Mesodermal cell (in vitro differentiated cells): Measurements from ENCODE around the gene CLASP1.
"Not testable (repeated sequence)": the region's sequence is repeated elsewhere in the genome, so short reads cannot be mapped to it uniquely, and the experiment has no call there.

Experiments used
- H3K27ac ChIP-seq: 2 replicates; pipeline ENCODE4 v1.7.0; 2013; ENCODE audit warnings: mild to moderate bottlenecking, low read depth, low read length, moderate library complexity; ENCODE audit not compliant: severe bottlenecking
- H3K36me3 ChIP-seq: 2 replicates; pipeline ENCODE4 v1.7.1; 2013; ENCODE audit warnings: mild to moderate bottlenecking, low read length, moderate library complexity; ENCODE audit not compliant: control insufficient read depth, insufficient read depth
- H3K4me1 ChIP-seq: one replicate; pipeline ENCODE4 v1.7.1; 2013; ENCODE audit warnings: mild to moderate bottlenecking, low read length; ENCODE audit not compliant: insufficient read depth, control insufficient read depth, poor library complexity, severe bottlenecking
- H3K4me3 ChIP-seq: 2 replicates; pipeline ENCODE4 v1.7.0; 2013; ENCODE audit warnings: low read length, control low read depth, mild to moderate bottlenecking; ENCODE audit not compliant: insufficient read depth, poor library complexity, severe bottlenecking; ENCODE audit errors: extremely low read depth
- H3K9me3 ChIP-seq: 2 replicates; pipeline ENCODE4 v1.7.1; 2013; ENCODE audit warnings: mild to moderate bottlenecking, low read length, moderate library complexity; ENCODE audit not compliant: control insufficient read depth
- WGBS, 2 experiments: methylation state at CpG; one replicate each; pipeline ENCODE4 v1.1.5; 2013; ENCODE audit warnings: missing lambda C conversion rate in 2 of 2; ENCODE audit not compliant: insufficient coverage in 2 of 2; 5-methylcytosine and 5-hydroxymethylcytosine counted together

Gene CLASP1

GRCh38 chr2:121663434-121663833, 14.2 kb upstream of the CLASP1 start:
- Histone ChIP-seq H3K4me1 (no peaks in the 10 kb centered on the region), H3K27ac (no peak overlapping the region), H3K4me3 (no peak overlapping the region), H3K9me3 (no peaks in the 10 kb centered on the region), H3K36me3 (no peaks in the 10 kb centered on the region)
- WGBS, 2 experiments = 89 to 96% methylated on average over 3 of the region's 3 CpGs

GRCh38 chr2:121662656-121663055, 13.4 kb upstream of the CLASP1 start:
- Histone ChIP-seq H3K4me3 (no peak overlapping the region), H3K27ac (no peak overlapping the region), H3K9me3 (no peaks in the 10 kb centered on the region), H3K36me3 (no peaks in the 10 kb centered on the region), H3K4me1 (no peaks in the 10 kb centered on the region)
- 80% methylated on average over 1 of the region's 2 CpGs; no CpG with 5 or more reads in 1 of the 2 experiments for WGBS, 2 experiments

- Histone ChIP-seq H3K27ac (no peak overlapping the region), H3K4me3 (no peak overlapping the region), H3K36me3 (no peaks in the 10 kb centered on the region), H3K9me3 (no peaks in the 10 kb centered on the region), H3K4me1 (no peaks in the 10 kb centered on the region)
- WGBS, 2 experiments = 92 to 96% methylated on average over 2 of the region's 6 CpGs
Measured at GRCh38 chr2:121659933-121660332, 10.7 kb upstream of the CLASP1 start.

- H3K27ac ChIP-seq, H3K36me3 ChIP-seq, H3K4me3 ChIP-seq, H3K9me3 ChIP-seq, H3K4me1 ChIP-seq: not testable (repeated sequence)
- 100% methylated on average over 1 of the region's 1 CpG; no CpG with 5 or more reads in 1 of the 2 experiments for WGBS, 2 experiments
Measured at GRCh38 chr2:121658393-121658792, 9.1 kb upstream of the CLASP1 start.

GRCh38 chr2:121653035-121653434, 3.8 kb upstream of the CLASP1 start:
- no peak overlapping the region for H3K27ac ChIP-seq
- no CpG with 5 or more reads among the region's 1 CpG for WGBS, 2 experiments
- H3K36me3 ChIP-seq = peaks cover 6% of the 10 kb centered on the region
- peaks cover 8% of the 10 kb centered on the region for H3K4me1 ChIP-seq
- H3K4me3 ChIP-seq = no peak overlapping the region
- no peaks in the 10 kb centered on the region for H3K9me3 ChIP-seq

- Histone ChIP-seq H3K4me1 (peaks cover 11% of the 10 kb centered on the region), H3K4me3 (peak overlapping the region; percentile 95), H3K36me3 (peaks cover 6% of the 10 kb centered on the region), H3K27ac (peak overlapping the region; percentile 95), H3K9me3 (no peaks in the 10 kb centered on the region)
- 4 to 5% methylated on average over 14 to 15 of the region's 23 CpGs for WGBS, 2 experiments
Measured at GRCh38 chr2:121650315-121650930, 1.2 kb upstream of the CLASP1 start.

GRCh38 chr2:121649596-121650314, 493 bp upstream of the CLASP1 start:
- 0% methylated on average over 25 to 33 of the region's 45 CpGs for WGBS, 2 experiments
- Histone ChIP-seq H3K27ac (peak overlapping the region; percentile 95), H3K9me3 (no peaks in the 10 kb centered on the region), H3K4me1 (peaks cover 11% of the 10 kb centered on the region), H3K4me3 (peak overlapping the region; percentile 95), H3K36me3 (peaks cover 6% of the 10 kb centered on the region)

- H3K36me3 ChIP-seq = peaks cover 6% of the 10 kb centered on the region
- no peaks in the 10 kb centered on the region for H3K9me3 ChIP-seq
- 1 to 6% methylated on average over 25 to 27 of the region's 41 CpGs for WGBS, 2 experiments
- peaks cover 11% of the 10 kb centered on the region for H3K4me1 ChIP-seq
- H3K27ac ChIP-seq = peak overlapping the region; percentile 95
- peak overlapping the region; percentile 95 for H3K4me3 ChIP-seq
Measured at GRCh38 chr2:121648206-121649148, 785 bp downstream of the CLASP1 start.

- Histone ChIP-seq H3K27ac (no peak overlapping the region), H3K9me3 (no peaks in the 10 kb centered on the region), H3K36me3 (peaks cover 8% of the 10 kb centered on the region), H3K4me3 (peak overlapping the region; percentile 95), H3K4me1 (peaks cover 11% of the 10 kb centered on the region)
- WGBS, 2 experiments = 100% methylated on average over 1 of the region's 1 CpG; no CpG with 5 or more reads in 1 of the 2 experiments
Measured at GRCh38 chr2:121647396-121647795, 1.9 kb downstream of the CLASP1 start.

GRCh38 chr2:121644715-121645114, 4.5 kb downstream of the CLASP1 start:
- Histone ChIP-seq H3K9me3 (no peaks in the 10 kb centered on the region), H3K27ac (no peak overlapping the region), H3K4me3 (no peak overlapping the region), H3K4me1 (peaks cover 3% of the 10 kb centered on the region), H3K36me3 (peaks cover 28% of the 10 kb centered on the region)
- 80 to 89% methylated on average over 1 of the region's 2 CpGs for WGBS, 2 experiments
